GM19193 (cell line): ENCODE data around the gene RIMKLA.

Experiments used
- POLR2A ChIP-seq: IDR thresholded peaks from 4 replicates; pipeline ENCODE4 v1.6.1; 2011; ENCODE audit not compliant: insufficient read depth, insufficient read length; ENCODE audit errors: extremely low read depth

RIMKLA gene

GRCh38 chr1:42403880-42404400 is 23.3 kb downstream of the RIMKLA start:
- no peak for TF ChIP-seq POLR2A

GRCh38 chr1:42414551-42415496 is 34.2 kb downstream of the RIMKLA start:
- no peak for TF ChIP-seq POLR2A

- TF ChIP-seq POLR2A = no peak
These were observed 36.6 kb downstream of the RIMKLA start for GRCh38 chr1:42417166-42417565.

GRCh38 chr1:42418516-42418915 is 37.9 kb downstream of the RIMKLA start:
- TF ChIP-seq POLR2A = no peak

GRCh38 chr1:42419126-42419821 is 38.7 kb downstream of the RIMKLA start:
- no peak for TF ChIP-seq POLR2A

- TF ChIP-seq POLR2A = no peak
These were observed 39.5 kb downstream of the RIMKLA start for GRCh38 chr1:42420121-42420520.

- TF ChIP-seq POLR2A = no peak
These were observed 40.5 kb downstream of the RIMKLA start for GRCh38 chr1:42420911-42421585.

GRCh38 chr1:42422737-42423136 is 42.1 kb downstream of the RIMKLA start:
- no peak for TF ChIP-seq POLR2A

- no peak for TF ChIP-seq POLR2A
These were observed 43.1 kb downstream of the RIMKLA start for GRCh38 chr1:42423681-42424080.

GRCh38 chr1:42424201-42424600 is 43.6 kb downstream of the RIMKLA start:
- TF ChIP-seq POLR2A = no peak

GRCh38 chr1:42427240-42427639 is 46.6 kb downstream of the RIMKLA start:
- TF ChIP-seq POLR2A = no peak

- TF ChIP-seq POLR2A = no peak
These were observed 49.0 kb downstream of the RIMKLA start for GRCh38 chr1:42429603-42430002.

GRCh38 chr1:42430286-42431135 is 49.9 kb downstream of the RIMKLA start:
- TF ChIP-seq POLR2A = no peak

GRCh38 chr1:42431514-42431913 is 50.9 kb downstream of the RIMKLA start:
- TF ChIP-seq POLR2A = no peak
